H54 (cell line): ENCODE measurements around the gene LRP1B.
"Not testable (repeated sequence)": the region's sequence is repeated elsewhere in the genome, so short reads cannot be mapped to it uniquely, and the experiment has no call there.

Source experiments
- DNase-seq: peaks from one replicate; pipeline ENCODE4 v3.0.0; 2011; ENCODE audit warnings: low spot score, mixed read lengths; ENCODE audit not compliant: insufficient read length
- FAIRE-seq: peaks from 3 replicates; lab custom pipeline; 2011; peaks lifted over from hg19 to GRCh38; lab: Jason Lieb, UNC
- POLR2A ChIP-seq: IDR thresholded peaks from 2 replicates; pipeline ENCODE4 v1.6.1; 2011; ENCODE audit warnings: low read depth, mild to moderate bottlenecking, low read length

The LRP1B gene

DNA sequence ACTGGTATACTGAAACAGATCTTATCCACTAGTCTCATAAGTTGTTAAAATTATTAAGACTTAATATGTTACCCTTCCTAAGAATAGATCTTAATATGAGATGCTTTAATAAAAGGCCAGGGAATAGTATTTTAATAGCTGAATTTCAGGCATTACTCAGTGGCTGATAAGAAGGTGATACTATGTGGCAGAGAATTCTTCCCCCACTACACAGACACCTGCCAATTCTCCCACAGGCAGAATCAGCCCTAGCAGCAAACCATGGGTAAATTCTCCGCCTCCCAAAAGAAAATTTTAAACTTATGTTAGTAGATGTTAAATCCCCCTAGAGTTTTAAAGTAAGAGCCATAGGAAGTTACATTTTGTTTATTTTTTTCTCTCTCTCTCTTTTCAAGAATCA is 888.8 kb downstream of the LRP1B start:
- no peak for TF ChIP-seq POLR2A
- FAIRE-seq: no peak
- no peak for DNase-seq

DNA sequence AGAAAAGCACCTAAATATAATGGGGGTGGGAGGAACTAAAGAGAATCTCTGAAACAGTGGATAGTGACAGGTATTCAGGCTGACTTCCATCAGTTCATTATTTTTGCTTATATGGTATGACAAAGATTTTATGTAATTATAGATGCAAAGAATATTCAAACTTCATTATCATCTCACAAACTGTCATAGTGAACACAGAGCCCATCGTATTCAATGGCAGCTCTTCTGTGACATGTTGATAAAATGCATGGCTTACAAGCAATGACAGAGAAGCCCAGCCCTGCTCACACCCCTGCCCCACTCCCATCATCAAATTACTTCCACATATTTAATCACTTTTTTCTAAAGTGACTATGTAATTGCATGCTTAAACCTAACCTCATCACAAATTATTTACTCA is 904.3 kb downstream of the LRP1B start:
- FAIRE-seq: no peak
- no peak for DNase-seq
- no peak for TF ChIP-seq POLR2A

DNA sequence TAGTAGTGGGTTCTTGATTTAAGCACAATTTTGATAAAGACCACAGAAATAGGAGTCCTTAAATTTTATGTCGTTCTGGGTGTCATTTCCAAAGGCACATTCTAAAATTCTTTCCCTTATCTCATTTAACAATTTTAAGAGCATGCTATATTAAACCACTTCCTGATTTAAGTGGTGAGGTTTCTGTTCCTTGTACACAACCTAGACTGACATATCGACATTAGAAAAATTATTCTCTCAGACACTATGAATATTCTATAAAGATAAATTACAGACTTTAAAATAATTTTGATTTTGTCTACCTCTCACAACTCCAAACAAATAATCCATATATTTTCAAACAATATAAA is 923.8 kb downstream of the LRP1B start:
- TF ChIP-seq POLR2A: no peak
- FAIRE-seq (no peak), DNase-seq (no peak)

DNA sequence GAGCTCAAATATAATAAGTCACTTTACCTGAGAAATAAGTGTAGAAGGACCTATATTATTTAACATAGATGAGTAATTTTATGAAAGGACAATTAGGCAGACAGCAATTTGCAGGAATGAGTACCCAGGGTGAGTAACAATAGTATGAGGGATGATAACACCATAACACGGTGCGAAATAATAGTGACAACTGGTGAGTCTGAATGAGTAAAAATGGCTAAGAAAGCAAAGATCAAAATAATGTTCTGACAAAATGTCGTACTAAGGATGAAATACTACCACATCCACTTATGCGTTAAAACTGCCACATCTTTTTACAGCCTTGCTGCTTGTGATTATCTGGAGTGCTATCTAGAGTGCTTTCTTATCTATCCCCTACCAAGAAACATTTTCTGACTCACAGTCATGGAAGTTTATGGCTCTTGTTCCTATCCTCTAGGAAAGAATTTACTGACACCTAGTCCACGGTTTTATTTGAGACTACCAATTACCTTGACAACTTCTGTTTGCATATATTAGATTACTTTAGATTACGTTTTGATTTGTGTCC is 929.7 kb downstream of the LRP1B start:
- no peak for FAIRE-seq
- TF ChIP-seq POLR2A: no peak
- no peak for DNase-seq

DNA sequence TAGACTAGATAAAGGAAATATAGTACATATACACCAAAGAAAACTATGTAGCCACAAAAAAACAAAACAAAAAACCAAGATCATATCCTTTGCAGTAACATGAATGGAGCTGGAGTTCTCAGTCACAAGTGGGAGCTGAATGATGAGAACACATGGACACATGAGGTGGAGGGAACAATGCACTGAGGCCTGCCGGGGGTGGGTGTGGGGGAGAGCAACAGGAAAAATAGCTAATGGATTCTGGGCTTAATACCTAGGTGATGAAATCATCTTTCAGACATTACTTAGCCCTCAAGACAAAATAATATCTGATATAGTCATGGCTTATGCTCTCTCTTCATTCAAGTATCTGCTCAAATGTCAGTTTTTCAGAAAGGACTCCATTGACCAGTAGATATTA is 930.6 kb downstream of the LRP1B start:
- FAIRE-seq (no peak), DNase-seq (no peak)
- TF ChIP-seq POLR2A: no peak

DNA sequence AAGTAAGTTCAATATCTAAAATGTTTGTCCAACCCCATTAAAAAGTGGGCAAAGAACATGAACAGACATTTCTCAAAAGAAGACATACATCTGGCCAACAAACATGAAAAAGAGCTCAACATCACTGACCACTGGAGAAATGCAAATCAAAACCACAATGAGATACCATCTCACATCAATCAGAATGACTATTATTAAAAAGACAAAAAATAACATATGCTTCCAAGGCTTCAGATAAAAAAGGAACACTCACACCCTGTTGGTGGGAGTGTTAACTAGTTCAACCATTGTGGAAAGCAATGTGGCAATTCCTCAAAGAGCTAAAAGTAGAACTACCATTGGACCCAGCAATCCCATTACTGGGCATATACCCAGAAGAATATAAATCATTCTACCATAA is 931.1 kb downstream of the LRP1B start:
- DNase-seq: no peak
- TF ChIP-seq POLR2A: no peak
- no peak for FAIRE-seq

DNA sequence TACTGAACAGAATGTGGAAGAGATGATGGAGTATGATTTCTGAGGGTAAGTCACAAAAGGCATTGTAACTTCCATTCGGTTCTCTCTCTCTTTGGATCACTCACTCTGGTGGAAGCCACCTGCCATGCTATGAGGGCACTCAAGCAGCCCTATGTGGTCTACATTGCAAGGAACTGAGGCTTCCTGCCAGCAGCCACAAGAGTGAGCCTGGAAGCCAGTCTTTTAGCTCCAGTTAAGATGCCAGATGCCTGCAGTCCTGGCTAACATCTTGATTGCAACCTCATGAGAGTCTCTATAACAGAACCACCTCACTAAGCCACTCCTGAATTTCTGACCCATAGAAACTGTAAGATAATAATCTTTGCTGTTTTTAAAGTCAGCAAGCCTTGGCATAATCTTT is 935.7 kb downstream of the LRP1B start:
- FAIRE-seq (no peak), DNase-seq (no peak)
- no peak for TF ChIP-seq POLR2A

DNA sequence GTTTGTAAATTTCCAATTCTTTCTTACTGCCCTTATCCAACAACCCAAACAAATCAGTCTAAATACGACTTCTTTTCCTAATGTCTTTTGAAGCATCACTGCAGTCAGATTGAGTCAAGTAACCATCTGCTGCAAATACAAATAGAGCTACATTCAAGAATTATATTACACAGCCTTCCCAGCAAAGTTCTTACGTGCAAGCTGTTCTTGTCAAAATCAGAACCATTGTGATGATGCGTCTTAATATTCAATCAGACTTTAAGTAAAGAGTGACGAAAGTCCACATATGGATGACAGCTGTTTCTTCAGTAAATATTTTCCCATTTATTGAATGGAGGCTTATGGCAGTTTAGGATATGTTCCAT is 943.8 kb downstream of the LRP1B start:
- DNase-seq (no peak), FAIRE-seq (no peak)
- no peak for TF ChIP-seq POLR2A

DNA sequence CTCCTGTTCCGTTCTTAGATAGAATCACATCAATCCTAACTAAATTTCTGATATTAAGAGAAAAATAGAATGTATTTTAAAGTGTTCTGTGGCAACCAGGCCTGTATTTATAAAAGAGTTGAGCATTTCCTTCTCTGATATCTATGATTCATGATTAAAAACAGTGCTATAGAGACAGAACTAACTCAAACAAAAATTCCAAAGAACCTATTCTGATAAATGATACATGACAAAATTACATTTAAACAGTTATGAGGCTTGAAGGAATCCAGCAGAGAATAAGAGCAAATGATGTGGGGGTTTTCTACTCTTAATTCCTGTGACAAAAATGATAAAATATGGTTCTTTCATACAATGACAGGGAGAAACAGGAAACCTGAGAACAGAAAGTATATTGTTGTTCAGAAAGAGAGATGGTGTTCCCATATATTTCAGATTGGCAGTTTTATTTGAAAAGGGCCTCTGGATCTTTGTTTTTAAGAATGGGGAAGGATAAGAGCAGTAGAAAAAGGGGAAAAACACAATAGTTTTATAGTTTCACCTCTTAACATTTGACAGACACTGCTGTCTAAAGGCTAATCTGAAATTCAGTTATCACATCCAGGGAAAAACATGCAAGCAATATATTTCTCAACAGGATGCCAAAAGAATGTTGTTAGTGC is 944.3 kb downstream of the LRP1B start:
- TF ChIP-seq POLR2A: no peak
- DNase-seq: no peak
- FAIRE-seq: no peak

DNA sequence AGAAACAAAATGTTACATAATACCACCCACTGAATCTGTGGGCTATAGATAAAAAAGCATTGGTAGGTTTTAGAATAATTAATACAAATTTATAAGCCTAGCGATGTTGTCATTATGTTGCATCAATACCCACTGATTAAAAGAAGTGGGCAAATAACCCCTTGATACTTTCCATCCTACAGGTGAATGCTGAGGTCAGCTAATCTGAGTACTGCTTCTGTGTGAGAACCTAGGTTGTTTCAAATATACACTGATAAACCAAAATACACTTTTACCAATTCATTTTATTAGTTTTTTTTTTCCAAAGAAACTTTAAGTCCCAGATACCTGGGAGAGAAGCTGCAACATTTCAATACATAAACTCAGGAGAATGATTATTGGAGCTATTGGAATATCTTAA is 948.6 kb downstream of the LRP1B start:
- TF ChIP-seq POLR2A: no peak
- no peak for DNase-seq
- no peak for FAIRE-seq

DNA sequence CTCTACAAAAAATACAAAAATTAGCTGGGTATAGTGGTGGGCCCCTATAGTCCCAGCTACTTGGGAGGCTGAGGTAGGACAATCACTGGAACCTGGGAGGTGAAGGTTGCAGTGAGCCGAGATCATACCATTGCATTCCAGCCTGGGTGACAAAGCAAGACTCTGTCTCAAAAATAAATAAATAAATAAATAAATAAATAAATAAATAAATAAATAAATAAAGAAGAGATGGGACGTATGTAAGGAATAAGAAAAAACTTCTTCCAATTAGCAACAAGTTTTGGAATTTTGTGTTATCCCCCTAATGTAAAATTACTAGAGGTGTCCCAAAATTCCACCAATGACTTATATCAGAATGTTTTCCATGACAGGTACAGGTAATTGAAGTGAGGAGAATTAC is 961.7 kb downstream of the LRP1B start:
- not testable (repeated sequence) for FAIRE-seq

DNA sequence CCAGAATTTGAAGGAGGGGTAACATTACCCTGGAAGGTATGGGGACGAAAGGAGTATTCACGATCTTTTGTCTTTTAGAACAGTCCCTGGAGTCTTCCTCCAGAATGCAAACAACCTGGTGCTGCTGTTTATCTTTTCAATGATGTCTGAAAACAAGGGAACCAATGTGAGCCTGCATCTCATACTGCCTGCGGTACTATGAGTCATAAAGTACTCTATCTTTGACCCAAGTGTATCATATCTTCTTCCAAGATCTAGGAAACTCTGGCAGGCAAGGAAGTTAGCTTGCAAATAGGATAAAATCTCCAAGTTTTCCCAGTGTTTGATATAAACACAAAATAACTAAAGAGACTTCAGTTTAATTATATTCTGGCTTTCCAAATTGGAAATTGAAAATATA is 968.5 kb downstream of the LRP1B start:
- no peak for DNase-seq
- TF ChIP-seq POLR2A: no peak
- FAIRE-seq: no peak

More for the DNA sequence above, 961.7 kb downstream of the LRP1B start:
- DNase-seq: not testable (repeated sequence)

DNA sequence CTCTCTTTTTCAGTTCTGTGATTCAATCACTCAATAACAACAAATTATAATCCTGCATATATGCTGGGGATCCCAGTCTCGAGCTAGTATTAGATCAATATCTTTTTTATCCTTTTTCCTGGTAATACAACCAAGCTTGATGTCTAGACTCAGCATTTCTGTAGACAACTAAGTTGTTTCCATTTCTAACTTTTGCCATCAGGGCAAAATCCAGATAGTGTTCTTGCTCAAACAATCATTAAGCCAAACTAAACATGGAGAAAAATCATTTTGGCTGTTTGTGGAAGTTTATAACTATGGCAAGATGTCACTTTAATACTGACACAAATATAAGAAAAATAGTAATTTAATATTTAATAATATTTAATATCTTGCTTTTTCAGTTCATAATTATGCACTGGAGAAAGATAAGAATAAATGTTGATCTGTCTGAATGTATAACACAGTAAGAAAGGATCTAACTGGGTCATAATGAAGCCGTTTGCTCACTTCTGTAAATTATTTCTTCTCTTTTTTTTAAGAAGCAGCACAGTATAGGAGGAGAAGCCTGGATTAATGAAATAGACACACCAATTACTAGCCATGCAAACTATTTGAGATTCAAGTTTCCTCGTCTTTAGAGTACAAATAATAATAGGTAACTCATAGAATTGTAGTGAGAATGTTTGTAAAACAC is 979.1 kb downstream of the LRP1B start:
- FAIRE-seq: no peak
- DNase-seq: no peak
- TF ChIP-seq POLR2A: no peak

DNA sequence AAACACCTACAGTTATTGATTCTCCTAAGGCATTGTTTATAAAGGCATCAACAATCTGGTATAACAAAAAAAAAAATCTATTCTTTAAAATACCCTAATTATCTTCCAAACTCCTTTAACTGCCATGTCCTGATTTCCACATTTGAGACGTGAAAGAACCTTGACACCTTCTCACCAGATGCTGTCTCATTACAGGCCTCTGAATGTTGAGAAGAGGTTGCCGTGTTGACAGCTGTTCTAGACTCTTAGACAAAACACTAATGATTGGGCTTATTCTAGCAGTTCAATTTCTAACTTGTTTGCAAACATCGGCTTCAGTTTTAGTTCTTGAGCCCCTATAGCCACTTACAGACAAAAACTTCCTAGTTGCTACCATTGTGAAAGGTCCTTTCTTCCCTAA is 988.8 kb downstream of the LRP1B start:
- TF ChIP-seq POLR2A: no peak
- no peak for DNase-seq
- no peak for FAIRE-seq

DNA sequence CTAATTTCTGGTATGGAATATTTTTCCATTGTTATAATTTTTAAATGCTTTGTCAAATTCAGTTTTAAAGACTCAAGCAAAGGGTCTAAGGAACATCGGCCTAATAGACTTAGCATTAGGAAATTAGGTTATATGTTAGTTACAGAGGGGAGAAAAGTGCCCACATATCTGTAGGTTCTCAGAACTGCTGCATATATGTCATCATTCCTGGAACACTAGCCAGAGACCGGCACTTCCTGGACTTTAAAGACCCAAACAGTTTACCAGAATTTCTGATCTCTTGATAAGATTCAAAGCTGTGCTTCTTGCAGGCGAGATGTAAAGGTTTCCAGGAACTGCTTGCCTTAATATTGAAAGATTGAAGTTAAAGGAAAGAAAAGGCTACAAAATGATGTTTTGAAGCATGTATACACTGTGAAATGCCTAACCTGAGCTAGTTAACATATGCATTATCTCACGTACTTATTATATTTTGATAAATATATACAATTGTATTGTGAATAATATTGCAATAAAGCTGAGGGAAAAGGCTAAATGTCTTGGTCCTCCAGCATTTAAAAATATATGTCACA is 993.6 kb downstream of the LRP1B start:
- no peak for FAIRE-seq

DNA sequence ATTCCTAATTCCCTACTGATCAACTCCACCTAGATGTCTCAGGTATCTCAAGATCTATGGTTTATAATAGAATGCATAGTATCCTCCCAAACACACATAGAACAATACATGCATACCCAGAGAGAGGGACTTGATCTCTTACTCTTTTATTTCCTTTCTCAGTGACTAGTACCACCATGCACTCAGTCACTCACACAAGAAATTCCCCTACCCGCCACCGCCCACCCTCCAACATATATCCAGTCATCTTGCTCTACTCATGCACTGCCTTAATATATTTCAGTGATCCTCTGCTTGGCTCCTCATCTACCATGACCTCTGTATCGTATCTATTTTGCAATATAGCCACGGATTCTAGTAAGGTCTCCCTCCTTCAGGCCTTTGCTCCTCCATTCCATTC is 996.9 kb downstream of the LRP1B start:
- no peak for TF ChIP-seq POLR2A
- FAIRE-seq: no peak

More for the DNA sequence above, 993.6 kb downstream of the LRP1B start:
- no peak for DNase-seq
- no peak for TF ChIP-seq POLR2A

More for the DNA sequence above, 996.9 kb downstream of the LRP1B start:
- DNase-seq: no peak
